Peyer's patch (tissue), 4 donors: ENCODE results near the gene ZNF516.

ENCODE experiments used
- POLR2A ChIP-seq, 2 donors: fragments of 450-650 bp; IDR thresholded peaks; one replicate each; pipeline ENCODE4 v1.5.1; 2017; ENCODE audit warnings: antibody characterized with exemption in 2 of 2, mild to moderate bottlenecking in 2 of 2, moderate library complexity in 2 of 2
- TF ChIP-seq, protein P1 (sequence below), 6 experiments: fragments of 450-650 bp in 4 of 6; fragments of 200-600 bp in 2 of 6; sonication (generic) in 1 of 6; IDR thresholded peaks; one replicate each; pipeline ENCODE4 v1.5.1; 2017 to 2019; ENCODE audit warnings: antibody characterized with exemption in 6 of 6, mild to moderate bottlenecking in 3 of 6, moderate library complexity in 1 of 6

DNA sequence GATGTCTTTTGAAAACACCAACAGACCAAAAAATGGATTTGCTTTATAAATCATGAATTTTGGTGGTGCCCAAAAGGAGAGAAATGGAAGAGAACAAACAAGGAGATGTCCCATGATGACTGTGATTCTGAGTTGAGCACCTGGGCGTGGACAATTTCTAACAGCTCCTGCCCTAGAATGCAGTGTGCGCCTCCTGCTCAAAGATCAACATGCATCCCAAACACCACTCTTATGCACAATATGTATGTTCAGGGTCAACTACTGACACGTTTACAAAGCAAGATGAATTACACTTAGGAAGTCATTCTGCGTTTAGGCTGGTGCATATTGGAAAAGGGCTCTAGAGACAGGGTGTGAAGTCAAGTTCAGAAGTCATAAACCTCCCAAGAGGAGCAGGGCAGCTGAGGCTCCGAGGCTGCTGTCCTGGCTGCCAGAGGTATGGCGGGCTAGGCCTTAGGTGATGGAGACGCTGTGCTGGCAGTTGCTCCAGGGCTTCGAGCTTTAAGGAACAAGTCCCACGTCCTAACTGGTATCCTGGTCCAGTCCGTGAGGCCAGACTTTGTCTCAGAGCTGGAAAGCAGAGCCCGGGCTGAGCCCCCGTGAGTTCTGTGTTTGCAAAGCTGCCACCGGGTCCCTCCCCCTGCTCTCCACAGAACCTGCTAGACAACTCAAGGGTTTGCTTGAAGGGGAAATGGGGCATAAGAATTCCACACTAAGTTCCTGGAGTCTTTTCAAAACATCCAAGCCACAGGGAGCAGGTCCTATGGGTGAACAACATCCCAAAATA, 74.0 kb downstream of the ZNF516 start:
- no peak for TF ChIP-seq POLR2A (IDR thresholded peaks at IDR 0.05)
- TF ChIP-seq, protein P1, sequence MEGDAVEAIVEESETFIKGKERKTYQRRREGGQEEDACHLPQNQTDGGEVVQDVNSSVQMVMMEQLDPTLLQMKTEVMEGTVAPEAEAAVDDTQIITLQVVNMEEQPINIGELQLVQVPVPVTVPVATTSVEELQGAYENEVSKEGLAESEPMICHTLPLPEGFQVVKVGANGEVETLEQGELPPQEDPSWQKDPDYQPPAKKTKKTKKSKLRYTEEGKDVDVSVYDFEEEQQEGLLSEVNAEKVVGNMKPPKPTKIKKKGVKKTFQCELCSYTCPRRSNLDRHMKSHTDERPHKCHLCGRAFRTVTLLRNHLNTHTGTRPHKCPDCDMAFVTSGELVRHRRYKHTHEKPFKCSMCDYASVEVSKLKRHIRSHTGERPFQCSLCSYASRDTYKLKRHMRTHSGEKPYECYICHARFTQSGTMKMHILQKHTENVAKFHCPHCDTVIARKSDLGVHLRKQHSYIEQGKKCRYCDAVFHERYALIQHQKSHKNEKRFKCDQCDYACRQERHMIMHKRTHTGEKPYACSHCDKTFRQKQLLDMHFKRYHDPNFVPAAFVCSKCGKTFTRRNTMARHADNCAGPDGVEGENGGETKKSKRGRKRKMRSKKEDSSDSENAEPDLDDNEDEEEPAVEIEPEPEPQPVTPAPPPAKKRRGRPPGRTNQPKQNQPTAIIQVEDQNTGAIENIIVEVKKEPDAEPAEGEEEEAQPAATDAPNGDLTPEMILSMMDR (IDR thresholded peaks at IDR 0.05), result no peak
